Right kidney (tissue), 1 donor: ENCODE results near the gene MARCKSL1.
"Not testable (repeated sequence)": the region's sequence is repeated elsewhere in the genome, so short reads cannot be mapped to it uniquely, and the experiment has no call there.

Experiments
- DNase-seq: peaks from one replicate; pipeline ENCODE4 v3.0.0-alpha.2; 2016

The MARCKSL1 gene

DNA sequence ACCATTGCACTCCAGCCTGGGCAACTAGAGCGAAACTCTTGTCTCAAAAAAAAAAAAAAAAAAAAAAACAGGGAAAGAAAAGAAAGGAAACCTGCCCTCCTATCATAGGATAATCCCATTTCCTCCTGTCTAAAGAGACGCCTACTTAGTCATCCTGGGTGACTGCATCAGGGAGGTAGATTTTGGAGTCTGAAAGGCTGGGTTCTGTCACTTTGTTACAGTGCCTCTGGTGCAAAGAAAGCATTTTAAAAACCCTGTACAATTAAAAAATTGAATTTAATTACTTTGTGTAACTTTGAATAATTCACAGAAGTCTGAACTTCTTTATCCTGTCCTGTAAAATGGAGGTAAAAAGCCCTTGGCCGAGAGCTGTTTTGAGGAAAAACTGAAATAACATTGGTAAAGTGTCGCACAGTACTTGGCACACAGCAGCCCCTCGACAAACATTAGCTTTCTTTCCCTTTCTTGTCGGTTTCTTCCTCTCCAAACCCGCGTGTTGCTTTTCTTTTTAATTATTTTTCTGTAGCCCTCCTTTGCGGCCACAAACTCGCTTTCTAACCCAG lies 44.8 kb downstream of the MARCKSL1 start:
- DNase-seq, result no peak

DNA sequence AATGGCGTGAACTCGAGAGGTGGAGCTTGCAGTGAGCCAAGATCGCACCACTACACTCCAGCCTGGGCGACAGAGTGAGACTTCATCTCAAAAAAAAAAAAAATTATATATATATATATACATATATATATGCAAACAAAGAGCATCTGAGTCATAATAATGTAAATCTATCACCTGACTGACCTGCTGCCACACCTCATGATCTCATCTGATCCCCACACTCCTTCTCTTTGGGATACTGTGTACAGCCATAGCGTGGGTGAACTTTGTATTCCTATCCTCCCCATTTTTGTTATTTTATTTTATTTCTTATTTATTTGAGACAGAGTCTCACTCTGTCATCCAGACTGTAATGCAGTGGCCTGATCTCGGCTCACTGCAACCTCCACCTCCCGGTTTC lies 46.8 kb downstream of the MARCKSL1 start:
- DNase-seq, result no peak

DNA sequence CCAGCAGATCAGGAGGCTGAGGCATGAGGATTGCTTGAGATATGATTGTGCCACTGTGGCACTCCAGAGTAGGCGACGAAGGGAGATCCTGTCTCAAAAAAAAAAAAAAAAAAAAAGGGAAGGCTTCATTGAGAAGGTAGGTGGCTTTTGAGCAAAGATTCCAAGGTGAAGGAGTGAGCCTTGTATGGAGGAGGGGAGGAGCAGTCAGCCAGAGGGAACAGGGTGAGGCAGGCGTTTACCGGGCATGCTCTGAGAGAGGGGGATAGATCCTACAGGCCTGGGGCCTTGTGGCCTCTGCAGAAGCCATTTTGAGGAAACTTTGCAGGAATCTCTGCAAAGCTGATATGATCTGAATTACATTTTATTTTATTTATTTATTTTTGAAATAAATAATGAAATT lies 49.3 kb downstream of the MARCKSL1 start:
- DNase-seq, result no peak

DNA sequence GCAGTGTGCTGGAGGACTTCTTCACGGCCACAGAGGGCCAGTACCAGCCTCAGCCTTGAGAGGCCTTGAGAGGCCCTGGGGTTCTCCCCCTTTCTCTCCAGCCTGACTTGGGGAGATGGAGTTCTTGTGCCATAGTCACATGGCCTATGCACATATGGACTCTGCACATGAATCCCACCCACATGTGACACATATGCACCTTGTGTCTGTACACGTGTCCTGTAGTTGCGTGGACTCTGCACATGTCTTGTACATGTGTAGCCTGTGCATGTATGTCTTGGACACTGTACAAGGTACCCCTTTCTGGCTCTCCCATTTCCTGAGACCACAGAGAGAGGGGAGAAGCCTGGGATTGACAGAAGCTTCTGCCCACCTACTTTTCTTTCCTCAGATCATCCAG lies 50.4 kb downstream of the MARCKSL1 start:
- no peak for DNase-seq

DNA sequence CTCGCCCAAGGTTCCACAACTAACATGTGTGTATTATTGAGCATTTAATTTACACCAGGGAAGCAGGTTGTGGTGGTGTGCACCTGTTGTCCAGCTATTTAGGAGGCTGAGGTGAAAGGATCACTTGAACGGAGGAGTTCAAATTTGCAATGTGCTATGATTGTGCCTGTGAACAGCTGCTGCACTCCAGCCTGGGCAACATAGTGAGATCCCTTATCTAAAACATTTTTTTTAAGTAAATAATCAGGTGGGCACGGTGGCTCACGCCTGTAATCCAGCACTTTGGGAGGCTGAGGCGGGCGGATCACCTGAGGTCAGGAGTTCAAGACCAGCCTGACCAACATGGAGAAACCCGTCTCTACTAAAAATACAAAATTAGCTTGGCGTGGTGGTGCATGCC lies 51.3 kb downstream of the MARCKSL1 start:
- not testable (repeated sequence) for DNase-seq
